Stimulated activated CD8-positive, alpha-beta memory T cell treated with anti-CD3 and anti-CD28 coated beads, Interleukin-15, amount 100 ng/mL, for 24 hours (primary cell): ENCODE results near the gene RPL35A.
A peak's percentile ranks its signal among the peaks of the same experiment; 100 is the strongest.
"Not testable (repeated sequence)": the region's sequence is repeated elsewhere in the genome, so short reads cannot be mapped to it uniquely, and the experiment has no call there.

Source experiments
- DNase-seq: peaks from one replicate; pipeline ENCODE4 v3.0.0-alpha.2; 2020; ENCODE audit warnings: low read depth

RPL35A gene

GRCh38 chr3:197949778-197950676, at the start of gene RPL35A:
RPL35A (plus strand) TSS chr3:197950190; CDS start chr3:197950968, 778 bp downstream.
- DNase-seq = peak; percentile 53

GRCh38 chr3:197901626-197902025, 48.4 kb upstream of the RPL35A start:
- DNase-seq = no peak

GRCh38 chr3:197906023-197906849, 43.8 kb upstream of the RPL35A start:
- DNase-seq = peak; percentile 58

- DNase-seq = no peak
These were observed 43.2 kb upstream of the RPL35A start for GRCh38 chr3:197906850-197907187.

- DNase-seq = no peak
These were observed 42.8 kb upstream of the RPL35A start for GRCh38 chr3:197907196-197907595.

GRCh38 chr3:197908550-197908949, 41.4 kb upstream of the RPL35A start:
- not testable (repeated sequence) for DNase-seq

GRCh38 chr3:197908957-197909701, 40.9 kb upstream of the RPL35A start:
- DNase-seq = no peak

GRCh38 chr3:197912741-197913476, 37.1 kb upstream of the RPL35A start:
- DNase-seq = no peak

- no peak for DNase-seq
These were observed 36.2 kb upstream of the RPL35A start for GRCh38 chr3:197913641-197914380.

- DNase-seq = not testable (repeated sequence)
These were observed 28.3 kb upstream of the RPL35A start for GRCh38 chr3:197921429-197922275.

GRCh38 chr3:197926418-197926817, 23.6 kb upstream of the RPL35A start:
- DNase-seq = no peak

- DNase-seq = not testable (repeated sequence)
These were observed 22.4 kb upstream of the RPL35A start for GRCh38 chr3:197927578-197927977.

GRCh38 chr3:197936819-197937384, 13.1 kb upstream of the RPL35A start:
- no peak for DNase-seq

- DNase-seq = no peak
These were observed 9.1 kb upstream of the RPL35A start for GRCh38 chr3:197940745-197941384.

- DNase-seq = no peak
These were observed 6.9 kb upstream of the RPL35A start for GRCh38 chr3:197942956-197943556.

GRCh38 chr3:197949191-197949777, 706 bp upstream of the RPL35A start:
- no peak for DNase-seq

- no peak for DNase-seq
These were observed 679 bp downstream of the RPL35A start for GRCh38 chr3:197950677-197951061.

GRCh38 chr3:197951392-197951990, 1.5 kb downstream of the RPL35A start:
- no peak for DNase-seq
